Hematopoietic multipotent progenitor cell (in vitro differentiated cells): ENCODE results near the gene VPS8. TPM values are rescaled to one million over a fixed set of nuclear protein-coding genes. Genes with fewer than 3 reads are reported as not detected.

Experiments used
- DNase-seq, 3 donors: peaks; one replicate each; pipeline ENCODE4 v3.0.0-alpha.2; 2011 to 2015; ENCODE audit warnings: low read depth in 2 of 3, low spot score in 2 of 3
- total RNA-seq: library from RNA; depleted of rRNA; stranded (reverse); fragments of >200 nt; gene quantifications from one replicate; pipeline ENCODE4 v1.2.3, GENCODE V29; 2012

Gene VPS8
- total RNA-seq, 1 donor: 36.6 TPM

- peak in 1 of 3 donors; percentile 16 for DNase-seq
Measured at GRCh38 chr3:184784731-184785500, 27.1 kb upstream of the VPS8 start.

- no peak for DNase-seq
Measured at GRCh38 chr3:184785890-184786279, 26.1 kb upstream of the VPS8 start.

- peak in 2 of 3 donors; percentile 64 to 73 for DNase-seq
Measured at GRCh38 chr3:184786280-184786941, 25.6 kb upstream of the VPS8 start.

- DNase-seq: no peak
Measured at GRCh38 chr3:184788751-184789150, 23.2 kb upstream of the VPS8 start.

- DNase-seq: no peak
Measured at GRCh38 chr3:184789314-184789998, 22.5 kb upstream of the VPS8 start.

- no peak for DNase-seq
Measured at GRCh38 chr3:184791171-184791570, 20.8 kb upstream of the VPS8 start.

GRCh38 chr3:184795522-184796190 is 16.3 kb upstream of the VPS8 start:
- no peak for DNase-seq

GRCh38 chr3:184796551-184796950 is 15.4 kb upstream of the VPS8 start:
- DNase-seq: no peak

GRCh38 chr3:184796954-184797353 is 15.0 kb upstream of the VPS8 start:
- no peak for DNase-seq

GRCh38 chr3:184798120-184798519 is 13.8 kb upstream of the VPS8 start:
- DNase-seq: no peak

- no peak for DNase-seq
Measured at GRCh38 chr3:184800349-184800930, 11.5 kb upstream of the VPS8 start.

GRCh38 chr3:184801241-184801785 is 10.7 kb upstream of the VPS8 start:
- DNase-seq: no peak

- DNase-seq: no peak
Measured at GRCh38 chr3:184802150-184802549, 9.8 kb upstream of the VPS8 start.

- no peak for DNase-seq
Measured at GRCh38 chr3:184804801-184805200, 7.2 kb upstream of the VPS8 start.

GRCh38 chr3:184805351-184806038 is 6.5 kb upstream of the VPS8 start:
- DNase-seq: peak in 1 of 3 donors; percentile 22

- no peak for DNase-seq
Measured at GRCh38 chr3:184806567-184807271, 5.2 kb upstream of the VPS8 start.

- DNase-seq: no peak
Measured at GRCh38 chr3:184807549-184807948, 4.4 kb upstream of the VPS8 start.

- DNase-seq: peak in 1 of 3 donors; percentile 36
Measured at GRCh38 chr3:184808021-184808420, 3.9 kb upstream of the VPS8 start.

GRCh38 chr3:184810146-184810545 is 1.8 kb upstream of the VPS8 start:
- DNase-seq: no peak
